K562 (cell line): ENCODE results near the gene AQR. TPM values are rescaled to one million over a fixed set of nuclear protein-coding genes. Genes with fewer than 3 reads are reported as not detected.

Experiments used
- ATAC-seq: fragments of 200-7000 bp; cut with Tn5 transposase; 3 replicates; pipeline ENCODE4 v1.9.1; 2020; ENCODE audit warnings: moderate library complexity
- BruUV-seq: library from RNA; stranded (reverse); fragments of 400-500 nt; replicated peaks from 2 replicates; lab custom pipeline; 2021; lab: Mats Ljungman, UMichigan
- CTCF ChIA-PET: fragments of 300-600 bp; formaldehyde crosslinking; extraction: SDS; loops from one replicate; lab custom pipeline; 2021; ENCODE audit warnings: low intra/inter-chr PET ratio; lab: Yijun Ruan, JAX
- POLR2A ChIA-PET: fragments of 300-600, 350-650 bp; sonication (Branson Sonifier 250); formaldehyde crosslinking; extraction: SDS; loops from one replicate; lab custom pipeline; 2021; ENCODE audit warnings: antibody characterized with exemption, inconsistent platforms; lab: Yijun Ruan, JAX
- DNase-seq, 4 experiments: peaks; one replicate each; pipeline versions ENCODE4 v3.0.0 to v3.0.0-alpha.2; 2011 to 2018; ENCODE audit warnings: low spot score in 3 of 4, mixed read lengths in 3 of 4; ENCODE audit errors: extremely low read depth in 1 of 4
- FAIRE-seq: peaks from 2 replicates; lab custom pipeline; 2011; peaks lifted over from hg19 to GRCh38; lab: Jason Lieb, UNC
- H2AFZ ChIP-seq: 2 replicates; pipeline ENCODE4 v1.6.0; 2011; ENCODE audit warnings: low read depth, low read length, control low read depth, inconsistent platforms
- H3K27ac ChIP-seq: fragments of 200-600 bp; 3 replicates; pipeline ENCODE4 v1.8.0; 2011; ENCODE audit warnings: low read depth, mild to moderate bottlenecking, control low read depth, inconsistent platforms, low read length, moderate library complexity, mixed read lengths; ENCODE audit errors: extremely low read depth
- H3K27me3 ChIP-seq, 2 experiments: fragments of 300-600 bp in 1 of 2; 2 replicates in 1 of 2; 3 replicates in 1 of 2; pipeline versions ENCODE4 v1.6.0 to v1.8.0; 2011; ENCODE audit warnings: inconsistent platforms in 2 of 2, low read length in 2 of 2, mild to moderate bottlenecking in 1 of 2, mixed read lengths in 1 of 2, moderate library complexity in 1 of 2; ENCODE audit not compliant: control insufficient read depth in 2 of 2, insufficient read depth in 2 of 2
- H3K36me3 ChIP-seq: fragments of 300-600 bp; 3 replicates; pipeline ENCODE4 v1.8.0; 2011; ENCODE audit warnings: mild to moderate bottlenecking, low read length, inconsistent platforms; ENCODE audit not compliant: control insufficient read depth, insufficient read depth
- H3K4me1 ChIP-seq, 2 experiments: fragments of 200-600 bp in 1 of 2; replicated peaks in 1 of 2; 2 replicates in 1 of 2; 3 replicates in 1 of 2; pipeline versions ENCODE4 v1.5.1 to v1.8.0; 2011; ENCODE audit warnings: inconsistent platforms in 2 of 2, low read length in 2 of 2, mild to moderate bottlenecking in 1 of 2, mixed read lengths in 1 of 2, moderate library complexity in 1 of 2; ENCODE audit not compliant: control insufficient read depth in 2 of 2, insufficient read depth in 2 of 2
- H3K4me2 ChIP-seq: 2 replicates; pipeline ENCODE4 v1.6.1; 2011; ENCODE audit warnings: low read length, control low read depth, inconsistent platforms, mixed read lengths; ENCODE audit not compliant: insufficient read depth
- H3K4me3 ChIP-seq: fragments of 200-600 bp; sonication (generic), shearing (Covaris generic); 2 replicates; pipeline ENCODE4 v1.5.1; 2016; ENCODE audit warnings: control low read depth, inconsistent platforms
- H3K79me2 ChIP-seq: fragments of 200-600 bp; 3 replicates; pipeline ENCODE4 v1.8.0; 2011; ENCODE audit warnings: low read length, inconsistent platforms; ENCODE audit not compliant: control insufficient read depth, insufficient read depth
- H3K9ac ChIP-seq, 2 experiments: 2 replicates each; pipeline versions ENCODE4 v1.6.0 to v1.6.1; 2011; ENCODE audit warnings: low read depth in 2 of 2, low read length in 2 of 2, control low read depth in 1 of 2, inconsistent platforms in 1 of 2, mild to moderate bottlenecking in 1 of 2, mixed read lengths in 1 of 2; ENCODE audit not compliant: insufficient read depth in 1 of 2
- H3K9me1 ChIP-seq: one replicate; pipeline ENCODE4 v1.6.0; 2011; ENCODE audit warnings: inconsistent platforms, mild to moderate bottlenecking, low read length, moderate library complexity; ENCODE audit not compliant: control insufficient read depth, insufficient read depth
- H3K9me3 ChIP-seq: replicated peaks from 2 replicates; pipeline ENCODE4 v1.5.1; 2011; ENCODE audit warnings: low read depth, low read length, inconsistent platforms; ENCODE audit not compliant: control insufficient read depth, insufficient read depth
- H4K20me1 ChIP-seq: replicated peaks from 2 replicates; pipeline ENCODE4 v1.6.1; 2011; ENCODE audit warnings: low read length, inconsistent platforms, mixed read lengths; ENCODE audit not compliant: control insufficient read depth, insufficient read depth
- ARID3A ChIP-seq: IDR thresholded peaks from 2 replicates; pipeline ENCODE4 v1.6.1; 2012; ENCODE audit warnings: low read depth, low read length, improper control_type of control experiment, borderline replicate concordance
- E2F3 ChIP-seq: fragments of 250-450 bp; sonication (Bioruptor Pico); IDR thresholded peaks from 2 replicates; pipeline ENCODE4 v1.4.0; 2020; ENCODE audit warnings: mild to moderate bottlenecking
- ID3 ChIP-seq, 2 experiments: fragments of 250-450 bp in 1 of 2; fragments of 450-650 bp in 1 of 2; sonication (Bioruptor Pico) in 1 of 2; IDR thresholded peaks; 2 replicates each; pipeline versions ENCODE4 v1.6.1 to v1.8.0; 2016 to 2021; ENCODE audit warnings: mild to moderate bottlenecking in 2 of 2, moderate library complexity in 2 of 2, missing compliant biosample characterization in 1 of 2, missing genetic modification characterization in 1 of 2
- NFXL1 ChIP-seq: fragments of 450-650 bp; formaldehyde crosslinking; IDR thresholded peaks from 2 replicates; pipeline ENCODE4 v1.4.0; 2021; ENCODE audit warnings: mild to moderate bottlenecking
- POLR2AphosphoS5 ChIP-seq: IDR thresholded peaks from 2 replicates; pipeline ENCODE4 v1.6.1; 2011; ENCODE audit warnings: mild to moderate bottlenecking, low read depth, low read length, moderate library complexity; ENCODE audit not compliant: control insufficient read depth, insufficient read depth
- PURB ChIP-seq: sonication (generic); formaldehyde crosslinking; IDR thresholded peaks from 2 replicates; pipeline ENCODE4 v1.9.0; 2021; ENCODE audit warnings: low read depth, mild to moderate bottlenecking, missing genetic modification reagents
- TEAD2 ChIP-seq: fragments of 450-650 bp; IDR thresholded peaks from 2 replicates; pipeline ENCODE4 v1.6.1; 2016; ENCODE audit warnings: missing genetic modification characterization, control low read depth, missing compliant biosample characterization
- ZNF165 ChIP-seq: fragments of 250-450 bp; sonication (Bioruptor Pico); IDR thresholded peaks from 2 replicates; pipeline ENCODE4 v1.4.0; 2020; ENCODE audit warnings: borderline replicate concordance
- ZNF586 ChIP-seq: fragments of 450-650 bp; formaldehyde crosslinking; conservative IDR thresholded peaks from 2 replicates; pipeline ENCODE4 v1.4.0; 2020; ENCODE audit warnings: mild to moderate bottlenecking, moderate library complexity
- ZNF639 ChIP-seq, 2 experiments: fragments of 200-800 bp in 1 of 2; sonication (Bioruptor generic) in 1 of 2; sonication (generic) in 1 of 2; formaldehyde crosslinking in 1 of 2; IDR thresholded peaks in 1 of 2; conservative IDR thresholded peaks in 1 of 2; 2 replicates each; pipeline versions ENCODE4 v1.5.0 to v1.6.1; 2016 to 2020; ENCODE audit warnings: missing compliant biosample characterization in 1 of 2, missing genetic modification characterization in 1 of 2, missing genetic modification reagents in 1 of 2
- ZNF644 ChIP-seq: fragments of 200-800 bp; sonication (Bioruptor generic); IDR thresholded peaks from 2 replicates; pipeline ENCODE4 v1.6.1; 2016; ENCODE audit warnings: low read depth, missing genetic modification characterization, missing compliant biosample characterization
- ZNF668 ChIP-seq: fragments of 250-450 bp; sonication (Bioruptor Pico); IDR thresholded peaks from 2 replicates; pipeline ENCODE4 v1.8.0; 2022; ENCODE audit warnings: mild to moderate bottlenecking, inconsistent platforms
- ZNF740 ChIP-seq, 3 experiments: fragments of 200-800 bp in 1 of 3; sonication (Bioruptor generic) in 1 of 3; sonication (generic) in 1 of 3; formaldehyde crosslinking in 1 of 3; IDR thresholded peaks; 2 replicates each; pipeline versions ENCODE4 v1.6.1 to v1.8.0; 2016 to 2022; ENCODE audit warnings: mild to moderate bottlenecking in 2 of 3, missing compliant biosample characterization in 2 of 3, missing genetic modification characterization in 2 of 3, missing genetic modification reagents in 1 of 3
- WGBS: fragments of 100-300 bp; shearing (Covaris generic); methylation state at CpG from one replicate; pipeline ENCODE4 v1.1.6; 2016; ENCODE audit warnings: low coverage, mixed read lengths; ENCODE audit not compliant: insufficient coverage; ENCODE audit errors: missing lambda C conversion rate; 5-methylcytosine and 5-hydroxymethylcytosine counted together
- in situ Hi-C: fragments of 300-500 bp; cut with MboI; formaldehyde crosslinking; loops from 4 replicates; pipeline ENCODE4 v1.15.0; 2018; ENCODE audit warnings: inconsistent platforms, mixed read lengths
- intact Hi-C: fragments of 100-400 bp; cut with micrococcal nuclease; formaldehyde crosslinking; loops from 2 replicates; pipeline ENCODE4 v1.14.2; 2022
- polyA plus RNA-seq, 8 experiments: library from polyadenylated mRNA; depleted of rRNA in 4 of 8; stranded (reverse) in 5 of 8; unstranded in 3 of 8; fragments of >200 nt; fragmentation: Nextera tagmentation in 2 of 8; fragmentation: Illumina TruSeq in 1 of 8; extraction: Ambion mirVana in 2 of 8; extraction: Trizol in 1 of 8; gene quantifications; 2 replicates each; pipeline versions ENCODE4 v1.2.1 to v1.2.3, GENCODE V29; 2011 to 2014; ENCODE audit warnings: inconsistent platforms in 1 of 8, missing spikeins in 1 of 8
- total RNA-seq, 7 experiments: library from RNA; depleted of rRNA in 6 of 7; stranded (reverse); fragments of >200 nt in 6 of 7; fragmentation: Illumina TruSeq in 2 of 7; extraction: Trizol in 2 of 7; gene quantifications; 2 replicates each; pipeline versions ENCODE4 v1.2.1 to v1.2.3, GENCODE V29; 2011 to 2021; ENCODE audit warnings: low replicate concordance in 1 of 7

The AQR gene
- total and polyA plus RNA-seq, 9 of the 15 experiments (the other 6 are each of a cell fraction or from before 2014, with no cell fraction given), result 22.0 to 62.9 (median 39.3) TPM

- POLR2A ChIA-PET, result interaction anchor here (0.7 to 1.0 kb wide), 2 partner anchors 25 to 26 kb away, joined by 3 read pairs; partner anchors contain the start of gene AQR
- Histone ChIP-seq H3K9me3 (no peaks in the 10 kb centered on the region), H2AFZ (peak overlapping the region; percentile 49), H3K4me1 (peaks cover 0 to 8% of the 10 kb centered on the region in 2 experiments; a peak in 2 of 5 replicates), H3K9me1 (no peaks in the 10 kb centered on the region), H3K79me2 (no peaks in the 10 kb centered on the region), H3K27me3 (no peaks in the 10 kb centered on the region), H3K4me2 (no peak overlapping the region), H3K4me3 (no peak overlapping the region), H3K9ac (no peak overlapping the region), H3K27ac (peak overlapping the region; percentile 49; the same call in 2 of the 3 replicates), H3K36me3 (no peaks in the 10 kb centered on the region), H4K20me1 (no peaks in the 10 kb centered on the region)
- CTCF ChIA-PET, result no interaction called here
- peak in 1 of 4 experiments; percentile 29 for DNase-seq
- intact Hi-C loops (no loop called here), in situ Hi-C loops (no loop called here)
- no peak for FAIRE-seq
- no peak for ATAC-seq
- no TSS peak for BruUV-seq
- WGBS, result 21% methylated on average over 4 of the region's 4 CpGs
- TF ChIP-seq ARID3A, result no peak
- peak; percentile 90 for TF ChIP-seq ZNF644 (tag)
- peak; percentile 61; the same call in 1 of the 2 replicates for TF ChIP-seq E2F3 (CRISPR knock-in tag)
- no peak for TF ChIP-seq PURB
- TF ChIP-seq ZNF740 (CRISPR knock-in tag; IDR thresholded peaks at IDR 0.05), result no peak
- peak in 1 of 2 experiments; percentile 94; a peak in 2 of 4 replicates for TF ChIP-seq ZNF740 (tag; IDR thresholded peaks at IDR 0.05)
- TF ChIP-seq NFXL1, result peak; percentile 82; the same call in 1 of the 2 replicates
- TF ChIP-seq ID3 (CRISPR knock-in tag; IDR thresholded peaks at IDR 0.05), result peak; percentile 33; the same call in 1 of the 2 replicates
- peak; percentile 97 for TF ChIP-seq ID3 (tag; IDR thresholded peaks at IDR 0.05)
- TF ChIP-seq ZNF639 (CRISPR knock-in tag; conservative IDR thresholded peaks at IDR 0.05 in 1 of 2, IDR thresholded peaks at IDR 0.05 in 1 of 2), result peak in 1 of 2 experiments; percentile 93; a peak in 2 of 4 replicates
- peak; percentile 90 for TF ChIP-seq ZNF668 (CRISPR knock-in tag)
- 0 out of 2 replicates have a peak, but pooled peaks have one; percentile 67 for TF ChIP-seq ZNF586 (CRISPR knock-in tag)
- TF ChIP-seq POLR2AphosphoS5, result no peak
- TF ChIP-seq TEAD2 (tag), result 0 out of 2 replicates have a peak, but pooled peaks have one; percentile 64
- no peak for TF ChIP-seq ZNF165
Measured at GRCh38 chr15:34993877-34994276, 24.3 kb upstream of the AQR start.
